H1 (cell line): Measurements from ENCODE around the gene CEP126. TPM values are rescaled to one million over a fixed set of nuclear protein-coding genes. Genes with fewer than 3 reads are reported as not detected.

Experiments
- CTCF ChIA-PET: fragments of 300-600 bp; sonication (Branson Sonifier 250); formaldehyde crosslinking; loops from one replicate; lab custom pipeline; 2021; ENCODE audit not compliant: partially characterized antibody; lab: Charles Lee
- POLR2A ChIA-PET: fragments of 300-600 bp; sonication (Branson Sonifier 250); formaldehyde crosslinking; loops from one replicate; lab custom pipeline; 2021; ENCODE audit warnings: inconsistent platforms; ENCODE audit not compliant: partially characterized antibody; lab: Charles Lee
- DNase-seq, 2 experiments: peaks; one replicate each; pipeline versions ENCODE4 v3.0.0 to v3.0.0-alpha.2; 2010 to 2022; ENCODE audit warnings: low spot score in 2 of 2, low read depth in 1 of 2, mixed read lengths in 1 of 2
- FAIRE-seq: peaks from 2 replicates; lab custom pipeline; 2011; peaks lifted over from hg19 to GRCh38; lab: Jason Lieb, UNC
- H2AFZ ChIP-seq: 2 replicates; pipeline ENCODE4 v1.8.1; 2012; ENCODE audit warnings: low read length, inconsistent platforms
- H2AK5ac ChIP-seq: 2 replicates; pipeline ENCODE4 v1.6.1; 2013; ENCODE audit warnings: low read depth, low read length
- H2BK120ac ChIP-seq: replicated peaks from 2 replicates; pipeline ENCODE3; 2013; ENCODE audit warnings: low read depth, low read length, inconsistent platforms
- H2BK12ac ChIP-seq: 2 replicates; pipeline ENCODE4 v1.6.1; 2013; ENCODE audit warnings: low read depth, low read length
- H2BK15ac ChIP-seq: 2 replicates; pipeline ENCODE4 v1.6.1; 2013; ENCODE audit warnings: low read length
- H2BK20ac ChIP-seq: 2 replicates; pipeline ENCODE4 v1.6.1; 2013; ENCODE audit warnings: low read length
- H2BK5ac ChIP-seq: 2 replicates; pipeline ENCODE4 v1.6.1; 2013; ENCODE audit warnings: low read depth, low read length
- H3K14ac ChIP-seq: 2 replicates; pipeline ENCODE4 v1.6.1; 2013; ENCODE audit warnings: inconsistent platforms; ENCODE audit not compliant: insufficient read length
- H3K18ac ChIP-seq: 2 replicates; pipeline ENCODE4 v1.6.1; 2013; ENCODE audit warnings: low read length; ENCODE audit errors: extremely low read depth
- H3K23ac ChIP-seq: 2 replicates; pipeline ENCODE4 v1.6.1; 2013; ENCODE audit warnings: inconsistent platforms; ENCODE audit not compliant: insufficient read length
- H3K23me2 ChIP-seq: 2 replicates; pipeline ENCODE4 v1.6.1; 2013; ENCODE audit warnings: low read depth, low read length
- H3K27ac ChIP-seq: 2 replicates; pipeline ENCODE4 v1.6.1; 2011; ENCODE audit warnings: low read depth, low read length, inconsistent platforms
- H3K27me3 ChIP-seq, 4 experiments: replicated peaks in 1 of 4; 1 replicate in 1 of 4; 2 replicates in 3 of 4; pipeline versions ENCODE4 v1.6.1 to v1.8.1; 2011 to 2013; ENCODE audit warnings: low read length in 3 of 4, mild to moderate bottlenecking in 3 of 4, inconsistent platforms in 2 of 4, mixed read lengths in 2 of 4, moderate library complexity in 1 of 4; ENCODE audit not compliant: control insufficient read depth in 3 of 4, insufficient read depth in 3 of 4; ENCODE audit errors: extremely low read depth in 1 of 4
- H3K36me3 ChIP-seq, 4 experiments: 2 replicates each; pipeline versions ENCODE4 v1.6.1 to v1.8.1; 2011 to 2013; ENCODE audit warnings: mild to moderate bottlenecking in 4 of 4, low read length in 3 of 4, moderate library complexity in 2 of 4, control low read depth in 1 of 4, inconsistent platforms in 1 of 4; ENCODE audit not compliant: insufficient read depth in 4 of 4, control insufficient read depth in 2 of 4
- H3K4ac ChIP-seq: replicated peaks from 2 replicates; pipeline ENCODE3; 2013; ENCODE audit warnings: low read length, low read depth, mixed read lengths, inconsistent platforms; ENCODE audit not compliant: insufficient read length
- H3K4me1 ChIP-seq, 4 experiments: replicated peaks in 1 of 4; 1 replicate in 1 of 4; 2 replicates in 3 of 4; pipeline versions ENCODE4 v1.6.1 to v1.8.1; 2011 to 2013; ENCODE audit warnings: low read length in 3 of 4, inconsistent platforms in 2 of 4, mixed read lengths in 1 of 4; ENCODE audit not compliant: insufficient read depth in 4 of 4, control insufficient read depth in 3 of 4
- H3K4me2 ChIP-seq, 2 experiments: 2 replicates each; pipeline versions ENCODE4 v1.6.1 to v1.8.1; 2011 to 2013; ENCODE audit warnings: low read depth in 2 of 2, low read length in 2 of 2, control low read depth in 1 of 2, inconsistent platforms in 1 of 2, mild to moderate bottlenecking in 1 of 2; ENCODE audit not compliant: insufficient read depth in 1 of 2
- H3K4me3 ChIP-seq, 4 experiments: fragments of 200-600, 300-600 bp in 1 of 4; sonication (generic), shearing (Covaris generic), sonication (Bioruptor Twin) in 1 of 4; 2 replicates each; pipeline versions ENCODE4 v1.5.1 to v1.8.1; 2011 to 2016; ENCODE audit warnings: low read length in 4 of 4, low read depth in 3 of 4, control low read depth in 2 of 4, inconsistent platforms in 2 of 4, mild to moderate bottlenecking in 2 of 4, mixed read lengths in 1 of 4, moderate library complexity in 1 of 4; ENCODE audit not compliant: insufficient read depth in 2 of 4; ENCODE audit errors: extremely low read depth in 1 of 4
- H3K56ac ChIP-seq: replicated peaks from 2 replicates; pipeline ENCODE3; 2013; ENCODE audit warnings: low read depth, mild to moderate bottlenecking, mixed read lengths, low read length, inconsistent platforms; ENCODE audit not compliant: insufficient read length
- H3K79me1 ChIP-seq: 2 replicates; pipeline ENCODE4 v1.6.1; 2013; ENCODE audit warnings: low read depth, low read length, control low read depth
- H3K79me2 ChIP-seq, 2 experiments: 2 replicates each; pipeline versions ENCODE4 v1.6.1 to v1.8.1; 2012 to 2013; ENCODE audit warnings: low read length in 2 of 2, mild to moderate bottlenecking in 2 of 2, inconsistent platforms in 1 of 2; ENCODE audit not compliant: insufficient read depth in 2 of 2, control insufficient read depth in 1 of 2
- H3K9ac ChIP-seq, 4 experiments: replicated peaks in 1 of 4; 1 replicate in 1 of 4; 2 replicates in 3 of 4; pipeline versions ENCODE4 v1.6.1 to v1.8.1; 2011 to 2013; ENCODE audit warnings: low read depth in 3 of 4, low read length in 3 of 4, control low read depth in 2 of 4, mild to moderate bottlenecking in 2 of 4, moderate library complexity in 2 of 4, inconsistent platforms in 1 of 4; ENCODE audit errors: extremely low read depth in 1 of 4
- H3K9me3 ChIP-seq, 2 experiments: 2 replicates each; pipeline versions ENCODE4 v1.6.1 to v1.8.1; 2012 to 2013; ENCODE audit warnings: mild to moderate bottlenecking in 2 of 2, moderate library complexity in 2 of 2, control low read depth in 1 of 2, inconsistent platforms in 1 of 2, low read depth in 1 of 2, low read length in 1 of 2, mixed read lengths in 1 of 2; ENCODE audit not compliant: insufficient read depth in 2 of 2
- H4K20me1 ChIP-seq, 2 experiments: replicated peaks in 1 of 2; 2 replicates each; pipeline versions ENCODE3 to v1.8.1; 2011 to 2013; ENCODE audit warnings: inconsistent platforms in 2 of 2, low read length in 2 of 2, mild to moderate bottlenecking in 1 of 2; ENCODE audit not compliant: insufficient read depth in 2 of 2, control insufficient read depth in 1 of 2
- H4K5ac ChIP-seq: 2 replicates; pipeline ENCODE4 v1.6.1; 2013; ENCODE audit warnings: low read length, low read depth, mixed read lengths, inconsistent platforms; ENCODE audit not compliant: insufficient read length
- H4K8ac ChIP-seq: 2 replicates; pipeline ENCODE4 v1.8.0; 2013; ENCODE audit warnings: mild to moderate bottlenecking, moderate library complexity, low read length, inconsistent platforms; ENCODE audit not compliant: insufficient read depth; ENCODE audit errors: extremely low read depth
- H4K91ac ChIP-seq: replicated peaks from 2 replicates; pipeline ENCODE3; 2013; ENCODE audit warnings: low read length, mixed read lengths, inconsistent platforms; ENCODE audit not compliant: insufficient read length
- CREB1 ChIP-seq: IDR thresholded peaks from 2 replicates; pipeline ENCODE4 v1.6.1; 2012; ENCODE audit warnings: inconsistent platforms
- CTBP2 ChIP-seq: IDR thresholded peaks from 2 replicates; pipeline ENCODE4 v1.7.0; 2011; ENCODE audit warnings: borderline replicate concordance, mild to moderate bottlenecking, moderate library complexity, mixed read lengths, low read length; ENCODE audit not compliant: insufficient read depth, insufficient read length
- CTCF ChIP-seq, 3 experiments: IDR thresholded peaks; 1 replicate in 2 of 3; 2 replicates in 1 of 3; pipeline versions ENCODE4 v1.5.1 to v1.6.1; 2011; ENCODE audit warnings: low read length in 3 of 3, mild to moderate bottlenecking in 3 of 3, inconsistent platforms in 2 of 3, low read depth in 1 of 3, moderate library complexity in 1 of 3; ENCODE audit not compliant: insufficient read depth in 1 of 3; ENCODE audit errors: control extremely low read depth in 1 of 3
- HDAC6 ChIP-seq: IDR thresholded peaks from one replicate; pipeline ENCODE4 v1.7.1; 2012; ENCODE audit warnings: low read depth, mild to moderate bottlenecking, inconsistent platforms, low read length, moderate library complexity
- JUN ChIP-seq: IDR thresholded peaks from 2 replicates; pipeline ENCODE4 v1.6.1; 2011; ENCODE audit warnings: low read depth, mild to moderate bottlenecking, improper control_type of control experiment, low read length
- POU5F1 ChIP-seq: IDR thresholded peaks from 2 replicates; pipeline ENCODE4 v1.6.1; 2011; ENCODE audit warnings: low read depth, mild to moderate bottlenecking, low read length, moderate library complexity
- SUZ12 ChIP-seq: fragments of 200-600 bp; sonication (generic); IDR thresholded peaks from 2 replicates; pipeline ENCODE4 v1.6.1; 2012; ENCODE audit warnings: mild to moderate bottlenecking, inconsistent platforms, low read length, moderate library complexity, mixed read lengths
- USF2 ChIP-seq: IDR thresholded peaks from 2 replicates; pipeline ENCODE4 v1.6.1; 2011; ENCODE audit warnings: low read length, improper control_type of control experiment
- WGBS, 2 experiments: shearing (Covaris generic) in 1 of 2; methylation state at CpG; one replicate each; pipeline versions ENCODE4 v1.1.6 to v1.1.7; 2013 to 2015; ENCODE audit warnings: low lambda C conversion rate in 2 of 2, mixed read lengths in 2 of 2, inconsistent platforms in 1 of 2, low coverage in 1 of 2, missing lambda C conversion rate in 1 of 2; ENCODE audit not compliant: insufficient replicate concordance in 2 of 2, insufficient coverage in 1 of 2, insufficient read length in 1 of 2; ENCODE audit errors: extremely low coverage in 1 of 2, missing lambda C conversion rate in 1 of 2; 5-methylcytosine and 5-hydroxymethylcytosine counted together
- polyA plus RNA-seq, 7 experiments: library from polyadenylated mRNA; depleted of rRNA in 3 of 7; stranded (reverse) in 5 of 7; unstranded in 2 of 7; fragments of >200 nt in 5 of 7; fragments of 200-250 nt in 2 of 7; gene quantifications; 1 replicate in 5 of 7; 2 replicates in 1 of 7; 4 replicates in 1 of 7; pipeline versions ENCODE4 v1.2.1 to v1.2.3, GENCODE V29; 2011 to 2013; ENCODE audit warnings: missing spikeins in 2 of 7, mixed read lengths in 2 of 7
- total RNA-seq: library from RNA; stranded (reverse); fragmentation: NEBNext Ultra II Directional; extraction: Animal tissue kit (Norgen Biotek cat#: 25700); gene quantifications from 2 replicates; pipeline ENCODE4 v1.2.1, GENCODE V29; 2021

Gene CEP126
- total and polyA plus RNA-seq, 2 of the 8 experiments (the other 6 are each of a cell fraction or from before 2014, with no cell fraction given): 0.76 to 1.9 TPM

DNA sequence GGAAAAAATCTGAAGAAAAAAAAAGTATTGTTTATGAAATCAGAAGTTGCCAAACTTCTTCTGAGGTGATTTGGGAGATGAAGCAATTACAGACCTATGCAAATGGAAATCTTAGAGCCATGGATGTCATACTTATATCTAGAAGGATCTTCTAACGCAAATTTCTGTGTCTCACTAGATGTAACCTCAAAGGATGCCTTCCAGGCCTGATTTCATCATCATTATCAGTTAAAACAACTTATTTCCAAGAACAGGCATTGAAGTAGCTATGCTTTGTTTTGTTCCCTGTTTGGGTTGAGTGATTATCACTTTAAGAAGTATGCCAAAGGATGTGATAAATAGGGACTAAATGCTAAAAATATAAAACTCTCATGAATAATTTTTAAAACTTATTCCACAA lies 45.4 kb downstream of the CEP126 start:
- H3K18ac ChIP-seq: no peak overlapping the region
- no peaks in the 10 kb centered on the region for H3K27me3 ChIP-seq
- no peaks in the 10 kb centered on the region for H3K9me3 ChIP-seq
- no peak overlapping the region for H3K9ac ChIP-seq
- no peaks in the 10 kb centered on the region for H3K79me2 ChIP-seq
- H3K4me2 ChIP-seq: no peak overlapping the region
- no peak overlapping the region for H3K23ac ChIP-seq
- peaks cover 2% of the 10 kb centered on the region; the same call in 1 of the 2 replicates for H3K23me2 ChIP-seq
- H3K4ac ChIP-seq: no peak overlapping the region
- no peak overlapping the region for H2BK12ac ChIP-seq
- H3K4me3 ChIP-seq: no peak overlapping the region
- H3K79me1 ChIP-seq: no peaks in the 10 kb centered on the region
- WGBS, 2 experiments: 89% methylated on average over 1 of the region's 1 CpG; no CpG with 5 or more reads in 1 of the 2 experiments
- H3K4me1 ChIP-seq: no peaks in the 10 kb centered on the region
- H3K27ac ChIP-seq: no peak overlapping the region
- no peak overlapping the region for H4K8ac ChIP-seq
- no peak overlapping the region for H2BK20ac ChIP-seq
- no peak overlapping the region for H3K56ac ChIP-seq
- no peak for DNase-seq
- ChIA-PET POLR2A (no interaction called here), CTCF (no interaction called here)
- H4K20me1 ChIP-seq: no peaks in the 10 kb centered on the region
- H2BK15ac ChIP-seq: no peak overlapping the region
- H3K36me3 ChIP-seq: no peaks in the 10 kb centered on the region
- H2BK120ac ChIP-seq: no peak overlapping the region
- no peak overlapping the region for H3K14ac ChIP-seq
- no peak overlapping the region for H2AK5ac ChIP-seq
- H4K5ac ChIP-seq: no peak overlapping the region
- TF ChIP-seq CTBP2 (no peak), HDAC6 (no peak), SUZ12 (no peak), POU5F1 (no peak), CTCF (IDR thresholded peaks at IDR 0.05; ENCODE audit: control extremely low read depth in 1 of 3, insufficient read depth in 1 of 3, low read depth in 1 of 3, low read length in 3 of 3) (no peak), JUN (no peak), USF2 (no peak), CREB1 (no peak)
- no peak for FAIRE-seq
- no peak overlapping the region for H4K91ac ChIP-seq
- no peak overlapping the region for H2BK5ac ChIP-seq
- no peak overlapping the region for H2AFZ ChIP-seq
